Measurements from ENCODE around the gene AHDC1. TPM values are rescaled to one million over a fixed set of nuclear protein-coding genes. Genes with fewer than 3 reads are reported as not detected.

The AHDC1 gene
- total and polyA plus RNA-seq, 9 of the 15 experiments (the other 6 are each of a cell fraction or from before 2014, with no cell fraction given), result 0.21 to 36.4 (median 4.7) TPM

DNA sequence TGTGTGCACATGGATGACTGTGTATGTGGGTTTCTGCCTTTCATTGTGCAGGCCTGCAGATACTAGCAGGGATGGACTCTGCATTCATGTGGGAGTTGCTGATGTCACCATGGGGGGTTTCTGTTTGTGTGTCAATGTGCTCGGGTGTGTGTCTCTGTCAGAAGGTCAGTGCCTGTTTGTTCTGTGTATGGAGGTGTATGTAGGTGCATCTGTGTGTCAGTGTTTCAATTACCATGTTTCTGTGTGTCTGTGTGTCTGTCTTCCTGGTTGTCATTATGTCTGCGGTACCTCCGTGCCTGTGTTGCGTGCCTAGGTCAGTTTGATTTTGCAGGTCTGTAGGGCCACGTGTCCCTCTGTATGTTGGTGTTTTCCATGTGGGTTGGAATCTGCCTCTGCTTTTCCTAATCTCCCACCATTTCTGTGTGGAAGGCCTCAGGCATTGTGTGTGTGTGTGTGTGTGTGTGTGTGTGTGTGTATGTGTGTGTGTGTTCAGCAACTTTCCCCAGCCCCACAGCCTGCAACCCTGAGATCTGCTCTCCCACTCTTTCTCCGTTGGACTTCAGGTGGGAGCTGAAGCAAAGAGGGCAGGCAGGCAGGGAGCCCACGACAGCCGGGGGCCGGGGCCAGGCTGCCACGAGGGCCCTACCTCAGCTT lies 77.2 kb downstream of the AHDC1 start (continued):
- TF ChIP-seq, protein P1, sequence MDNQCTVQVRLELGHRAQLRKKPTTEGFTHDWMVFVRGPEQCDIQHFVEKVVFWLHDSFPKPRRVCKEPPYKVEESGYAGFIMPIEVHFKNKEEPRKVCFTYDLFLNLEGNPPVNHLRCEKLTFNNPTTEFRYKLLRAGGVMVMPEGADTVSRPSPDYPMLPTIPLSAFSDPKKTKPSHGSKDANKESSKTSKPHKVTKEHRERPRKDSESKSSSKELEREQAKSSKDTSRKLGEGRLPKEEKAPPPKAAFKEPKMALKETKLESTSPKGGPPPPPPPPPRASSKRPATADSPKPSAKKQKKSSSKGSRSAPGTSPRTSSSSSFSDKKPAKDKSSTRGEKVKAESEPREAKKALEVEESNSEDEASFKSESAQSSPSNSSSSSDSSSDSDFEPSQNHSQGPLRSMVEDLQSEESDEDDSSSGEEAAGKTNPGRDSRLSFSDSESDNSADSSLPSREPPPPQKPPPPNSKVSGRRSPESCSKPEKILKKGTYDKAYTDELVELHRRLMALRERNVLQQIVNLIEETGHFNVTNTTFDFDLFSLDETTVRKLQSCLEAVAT (IDR thresholded peaks at IDR 0.05), result peak; percentile 81 to 84; a peak in 3 of 4 replicates
- TF ChIP-seq NEUROD1 (IDR thresholded peaks at IDR 0.05; ENCODE audit: borderline replicate concordance, low read depth, low read length, partially characterized antibody) (no peak), ZC3H8 (IDR thresholded peaks at IDR 0.05) (peak; percentile 55; the same call in 1 of the 2 replicates), TOE1 (IDR thresholded peaks at IDR 0.05; ENCODE audit: borderline replicate concordance) (peak; percentile 78), TOE1 (CRISPR knock-in tag; IDR thresholded peaks at IDR 0.05; ENCODE audit: borderline replicate concordance, low read depth) (no peak), CBFA2T3 (IDR thresholded peaks at IDR 0.05) (0 out of 2 replicates have a peak, but pooled peaks have one; percentile 1), MCM7 (IDR thresholded peaks at IDR 0.05) (0 out of 4 replicates have a peak, but pooled peaks of 1 of the 2 experiments have one; percentile 61), RBM17 (IDR thresholded peaks at IDR 0.05; ENCODE audit: borderline replicate concordance, low read depth, low read length) (no peak), DNMT1 (IDR thresholded peaks at IDR 0.05) (peak; percentile 41; the same call in 1 of the 2 replicates), NFRKB (IDR thresholded peaks at IDR 0.05; ENCODE audit: low read depth) (peak; percentile 72), JUN (IDR thresholded peaks at IDR 0.05; ENCODE audit: borderline replicate concordance, low read depth, low read length) (no peak; the same call in 1 of the 2 replicates), JUN (CRISPR knock-in tag; IDR thresholded peaks at IDR 0.05; ENCODE audit: borderline replicate concordance) (peak; percentile 65), ZNF586 (CRISPR knock-in tag; conservative IDR thresholded peaks at IDR 0.05) (no peak), KLF6 (CRISPR knock-in tag; IDR thresholded peaks at IDR 0.05; ENCODE audit: borderline replicate concordance) (no peak), SUPT5H (IDR thresholded peaks at IDR 0.05) (peak; percentile 39; the same call in 1 of the 2 replicates), SIRT6 (IDR thresholded peaks at IDR 0.05; ENCODE audit: low read depth, low read length) (no peak), RBM39 (optimal IDR thresholded peaks at IDR 0.05; ENCODE audit: low read depth, low read length) (no peak), TAF1 (IDR thresholded peaks at IDR 0.05; ENCODE audit: control insufficient read depth, extremely low read depth, insufficient read depth, low read length, severe bottlenecking) (no peak), ZBTB2 (IDR thresholded peaks at IDR 0.05) (peak; percentile 73), SAFB2 (IDR thresholded peaks at IDR 0.05; ENCODE audit: borderline replicate concordance, low read depth, low read length, severe bottlenecking) (no peak), NUFIP1 (IDR thresholded peaks at IDR 0.05; ENCODE audit: partially characterized antibody) (no peak), BRCA1 (IDR thresholded peaks at IDR 0.05) (no peak), BRCA1 (CRISPR knock-in tag; IDR thresholded peaks at IDR 0.05) (peak; percentile 80; the same call in 1 of the 2 replicates)

Data from K562 (cell line).